ENCODE data around the gene CD244. TPM values are rescaled to one million over a fixed set of nuclear protein-coding genes. Genes with fewer than 3 reads are reported as not detected.
A peak's percentile ranks its signal among the peaks of the same experiment; 100 is the strongest.

CD244 gene
- total RNA-seq, 1 experiment from 2014 or later: not detected

DNA sequence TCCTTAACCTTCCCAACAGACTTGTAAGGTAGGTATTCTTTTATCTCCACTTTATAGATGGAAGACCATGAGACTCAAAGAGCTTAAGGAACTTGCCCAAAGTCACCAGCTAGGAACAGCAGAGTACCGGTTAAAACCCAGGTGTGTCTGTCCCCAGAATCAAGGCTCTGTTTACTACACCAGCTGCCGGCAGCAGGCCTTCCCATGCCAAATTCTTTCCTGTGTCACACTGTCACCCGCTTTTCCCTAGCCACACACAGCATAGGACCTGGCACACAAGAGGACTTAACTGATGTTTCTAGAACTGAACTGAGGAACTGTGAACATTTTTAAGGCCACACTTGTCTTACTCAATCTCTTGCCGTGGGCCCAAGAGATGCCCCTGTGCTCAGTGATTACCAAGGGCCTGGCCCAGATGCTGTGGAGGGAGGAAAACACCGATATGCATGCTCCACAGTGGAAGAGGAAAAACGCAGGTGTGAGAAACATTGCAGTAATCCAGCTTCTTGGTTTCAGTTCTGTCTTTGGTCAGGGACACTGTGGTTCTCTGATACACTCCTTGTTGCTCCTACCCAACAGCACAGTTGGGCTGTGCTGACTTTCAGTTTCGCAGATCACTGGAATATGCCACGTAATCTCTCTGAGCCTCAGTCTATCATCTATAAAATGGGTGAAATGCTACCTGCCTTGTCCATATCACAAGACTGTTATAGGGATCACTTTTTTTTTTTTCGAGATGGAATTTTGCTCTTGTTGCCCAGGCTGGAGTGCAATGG is 80.6 kb downstream of the CD244 start:
- Histone ChIP-seq H3K27me3 (ENCODE audit: insufficient read depth, low read depth) (no peaks in the 10 kb centered on the region), H4K20me1 (ENCODE audit: insufficient read depth) (no peaks in the 10 kb centered on the region), H3K4me2 (peak overlapping the region; percentile 81), H3K36me3 (ENCODE audit: low read depth) (no peaks in the 10 kb centered on the region), H3K4me1 (replicated peaks; ENCODE audit: insufficient read depth) (peaks cover 29% of the 10 kb centered on the region), H3K27ac (peak overlapping the region; percentile 81), H2AFZ (peak overlapping the region; percentile 74), H3F3A (ENCODE audit: insufficient read depth, low read depth) (peaks cover 22% of the 10 kb centered on the region), H3K4me3 (peak overlapping the region; percentile 46; the same call in 1 of the 2 replicates), H3K79me2 (ENCODE audit: low read depth) (no peaks in the 10 kb centered on the region), H3K9me3 (ENCODE audit: insufficient read depth, low read depth) (no peaks in the 10 kb centered on the region), H3K9me2 (ENCODE audit: insufficient read depth) (no peaks in the 10 kb centered on the region)
- TF ChIP-seq, protein P1, sequence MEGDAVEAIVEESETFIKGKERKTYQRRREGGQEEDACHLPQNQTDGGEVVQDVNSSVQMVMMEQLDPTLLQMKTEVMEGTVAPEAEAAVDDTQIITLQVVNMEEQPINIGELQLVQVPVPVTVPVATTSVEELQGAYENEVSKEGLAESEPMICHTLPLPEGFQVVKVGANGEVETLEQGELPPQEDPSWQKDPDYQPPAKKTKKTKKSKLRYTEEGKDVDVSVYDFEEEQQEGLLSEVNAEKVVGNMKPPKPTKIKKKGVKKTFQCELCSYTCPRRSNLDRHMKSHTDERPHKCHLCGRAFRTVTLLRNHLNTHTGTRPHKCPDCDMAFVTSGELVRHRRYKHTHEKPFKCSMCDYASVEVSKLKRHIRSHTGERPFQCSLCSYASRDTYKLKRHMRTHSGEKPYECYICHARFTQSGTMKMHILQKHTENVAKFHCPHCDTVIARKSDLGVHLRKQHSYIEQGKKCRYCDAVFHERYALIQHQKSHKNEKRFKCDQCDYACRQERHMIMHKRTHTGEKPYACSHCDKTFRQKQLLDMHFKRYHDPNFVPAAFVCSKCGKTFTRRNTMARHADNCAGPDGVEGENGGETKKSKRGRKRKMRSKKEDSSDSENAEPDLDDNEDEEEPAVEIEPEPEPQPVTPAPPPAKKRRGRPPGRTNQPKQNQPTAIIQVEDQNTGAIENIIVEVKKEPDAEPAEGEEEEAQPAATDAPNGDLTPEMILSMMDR (conservative IDR thresholded peaks at IDR 0.05): no peak
- no peak for TF ChIP-seq EZH2 (IDR thresholded peaks at IDR 0.05; ENCODE audit: low read depth)
- intact Hi-C loops (cut with micrococcal nuclease; ENCODE audit: unreplicated experiment): loop anchor here (1.0 to 5.0 kb wide), 6 partner anchors 28 to 100 kb away; no protein-coding TSS in a partner anchor
- CTCF ChIA-PET: interaction anchor here (0.5 to 2.0 kb wide), 6 partner anchors 13 to 401 kb away, joined by 3 to 7 read pairs (median 4); no protein-coding TSS in a partner anchor
- DNase-seq: no peak
- BruUV-seq (replicated peaks): TSS peak; percentile 59
- POLR2A ChIA-PET (ENCODE audit: unreplicated experiment): interaction anchor here (0.5 to 1.0 kb wide), 5 partner anchors 12 to 103 kb away, joined by 3 to 5 read pairs (median 3); partner anchors contain the start of gene ITLN1

DNA sequence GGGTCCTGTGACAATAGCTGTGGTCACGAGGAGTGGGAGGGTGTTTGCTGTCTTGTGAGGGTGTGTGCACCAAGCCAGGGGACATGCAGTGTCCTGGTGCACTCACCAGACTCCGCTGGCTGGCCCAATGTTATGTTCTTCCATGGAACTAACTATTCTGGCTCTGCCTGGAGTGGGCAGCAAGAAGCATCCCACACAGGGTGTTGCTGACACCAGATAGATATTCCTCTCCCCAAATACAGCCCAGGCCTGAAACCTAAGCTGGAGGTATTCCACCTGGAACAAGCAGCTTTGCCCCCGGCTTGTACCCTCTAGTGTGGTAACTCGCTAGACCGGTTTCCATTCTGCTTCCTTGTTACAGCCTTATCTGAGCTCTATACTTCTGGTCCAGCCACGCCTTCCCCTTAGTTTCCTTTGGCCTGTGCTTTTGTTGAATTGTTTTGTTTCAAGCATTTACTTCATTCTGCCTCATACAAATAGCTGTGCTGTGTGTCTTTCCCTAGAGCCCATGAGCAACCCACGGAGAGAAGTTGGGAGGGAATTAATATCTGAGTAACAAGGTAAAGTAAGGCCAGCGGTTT is 81.4 kb downstream of the CD244 start:
- peak; percentile 74 to 85 for DNase-seq
- ChIA-PET POLR2A (ENCODE audit: unreplicated experiment) (interaction anchor here (0.7 to 1.0 kb wide), 3 partner anchors 33 to 315 kb away, joined by 3 read pairs; no protein-coding TSS in a partner anchor), CTCF (interaction anchor here (0.5 to 2.0 kb wide), 8 partner anchors 12 to 239 kb away, joined by 3 to 8 read pairs (median 4); no protein-coding TSS in a partner anchor)
- Histone ChIP-seq H3K4me1 (replicated peaks; ENCODE audit: insufficient read depth) (peaks cover 29% of the 10 kb centered on the region), H3K4me3 (peak overlapping the region; percentile 46; the same call in 1 of the 2 replicates), H3K36me3 (ENCODE audit: low read depth) (no peaks in the 10 kb centered on the region), H3K27ac (peak overlapping the region; percentile 81), H3K4me2 (peak overlapping the region; percentile 81), H3K9me2 (ENCODE audit: insufficient read depth) (no peaks in the 10 kb centered on the region), H3K9me3 (ENCODE audit: insufficient read depth, low read depth) (no peaks in the 10 kb centered on the region), H3K79me2 (ENCODE audit: low read depth) (no peaks in the 10 kb centered on the region), H2AFZ (peak overlapping the region; percentile 74), H4K20me1 (ENCODE audit: insufficient read depth) (no peaks in the 10 kb centered on the region), H3F3A (ENCODE audit: insufficient read depth, low read depth) (peaks cover 22% of the 10 kb centered on the region), H3K27me3 (ENCODE audit: insufficient read depth, low read depth) (no peaks in the 10 kb centered on the region)
- intact Hi-C loops (cut with micrococcal nuclease; ENCODE audit: unreplicated experiment): loop anchor here (1.0 to 5.0 kb wide), 6 partner anchors 29 to 99 kb away; no protein-coding TSS in a partner anchor
- BruUV-seq (replicated peaks): no TSS peak
- TF ChIP-seq, protein P1 (conservative IDR thresholded peaks at IDR 0.05): no peak
- TF ChIP-seq EZH2 (IDR thresholded peaks at IDR 0.05; ENCODE audit: low read depth): no peak

DNA sequence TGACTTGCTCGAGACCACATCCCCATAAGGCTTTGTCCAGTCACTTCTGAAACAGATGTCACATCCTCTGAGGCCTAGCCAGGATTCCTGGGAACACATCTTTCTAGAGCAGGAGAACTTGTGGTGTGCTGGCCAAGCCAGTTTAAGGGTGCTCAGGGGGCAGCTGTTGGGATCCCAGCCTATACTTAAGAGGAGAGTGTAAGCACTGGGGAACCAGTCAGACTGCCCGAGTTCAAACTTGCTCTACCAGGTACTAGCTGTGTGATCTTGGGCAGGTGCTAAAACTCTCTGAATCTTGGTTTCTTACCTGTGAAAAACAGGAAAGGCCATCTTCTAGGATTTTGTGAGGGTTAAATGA is 82.3 kb downstream of the CD244 start:
- H3K27ac ChIP-seq: no peak overlapping the region
- intact Hi-C loops (cut with micrococcal nuclease; ENCODE audit: unreplicated experiment): loop anchor here (2.0 to 5.0 kb wide), 4 partner anchors 32 to 98 kb away; no protein-coding TSS in a partner anchor

More for the DNA sequence above, 82.3 kb downstream of the CD244 start:
- no peak overlapping the region for H2AFZ ChIP-seq
- no peak overlapping the region for H3K4me3 ChIP-seq
- H3K4me2 ChIP-seq: peak overlapping the region; percentile 81; the same call in 1 of the 2 replicates
- no TSS peak for BruUV-seq (replicated peaks)
- TF ChIP-seq, protein P1 (conservative IDR thresholded peaks at IDR 0.05): no peak
- TF ChIP-seq EZH2 (IDR thresholded peaks at IDR 0.05; ENCODE audit: low read depth): no peak
- H3K9me2 ChIP-seq (ENCODE audit: insufficient read depth): no peaks in the 10 kb centered on the region
- H3K9me3 ChIP-seq (ENCODE audit: insufficient read depth, low read depth): no peaks in the 10 kb centered on the region
- no peaks in the 10 kb centered on the region for H4K20me1 ChIP-seq (ENCODE audit: insufficient read depth)
- no peaks in the 10 kb centered on the region for H3K27me3 ChIP-seq (ENCODE audit: insufficient read depth, low read depth)
- H3F3A ChIP-seq (ENCODE audit: insufficient read depth, low read depth): peaks cover 22% of the 10 kb centered on the region
- no peaks in the 10 kb centered on the region for H3K79me2 ChIP-seq (ENCODE audit: low read depth)
- H3K4me1 ChIP-seq (replicated peaks; ENCODE audit: insufficient read depth): peaks cover 29% of the 10 kb centered on the region
- no peaks in the 10 kb centered on the region for H3K36me3 ChIP-seq (ENCODE audit: low read depth)
- no peak for DNase-seq
- ChIA-PET POLR2A (ENCODE audit: unreplicated experiment) (no interaction called here), CTCF (interaction anchor here (0.6 to 2.0 kb wide), 5 partner anchors 12 to 241 kb away, joined by 3 to 7 read pairs (median 3); no protein-coding TSS in a partner anchor)

Data from PC-9 (cell line).